ENCODE results near the gene DCHS1.

Gene DCHS1

DNA sequence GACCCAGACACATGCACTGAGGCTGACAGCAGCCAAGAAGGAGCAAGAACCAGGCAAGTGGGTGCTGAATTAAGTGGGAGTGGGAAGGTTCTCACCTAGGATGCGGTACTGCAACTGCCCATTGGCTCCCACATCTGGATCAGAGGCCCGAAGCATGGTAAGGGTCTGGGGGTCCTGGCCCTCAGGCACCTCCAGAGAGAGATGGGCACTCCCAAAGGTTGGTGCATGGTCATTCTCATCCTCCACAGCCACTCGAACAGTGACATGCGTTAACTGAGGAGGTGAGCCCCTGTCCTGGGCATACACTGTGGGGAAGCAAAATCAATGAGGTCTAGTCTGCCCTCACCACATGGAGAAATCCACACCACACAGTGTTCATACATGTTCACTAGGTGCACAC lies 27.1 kb downstream of the DCHS1 start:
- no peak for DNase-seq (ENCODE audit: low read depth in 2 of 2)

GRCh38 chr11:6627762-6628241 lies 27.8 kb downstream of the DCHS1 start:
- DNase-seq (ENCODE audit: low read depth in 2 of 2) = no peak

GRCh38 chr11:6626971-6627761 lies 28.4 kb downstream of the DCHS1 start:
- no peak for DNase-seq (ENCODE audit: low read depth in 2 of 2)

DNA sequence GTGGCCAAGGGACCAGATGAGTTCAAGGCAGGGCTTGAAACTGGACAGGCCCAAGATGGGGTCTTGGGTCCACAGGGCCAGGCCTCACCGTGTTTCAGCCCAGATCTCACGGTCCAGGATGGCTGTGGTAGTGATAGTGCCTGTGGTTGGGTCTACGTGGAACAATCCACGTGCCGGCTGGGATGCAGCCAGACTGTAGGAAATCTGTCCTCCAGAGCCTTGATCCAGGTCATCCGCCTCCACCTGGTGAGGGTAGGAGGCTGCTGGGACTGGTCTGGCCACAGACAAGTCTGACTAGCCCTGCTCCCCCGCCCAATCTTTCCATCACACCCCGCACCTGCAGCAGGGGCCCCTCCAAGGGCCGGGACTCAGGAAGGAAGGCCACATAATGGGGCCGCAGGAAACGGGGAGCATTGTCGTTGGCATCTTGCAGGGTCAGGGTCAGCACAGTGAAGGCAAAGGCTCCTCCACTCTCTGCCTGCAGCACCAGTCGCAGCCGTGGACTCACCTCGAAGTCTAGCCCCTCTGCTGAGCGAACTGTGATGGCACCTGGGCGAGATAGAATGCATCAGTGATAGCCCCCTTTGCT lies 29.7 kb downstream of the DCHS1 start:
- DNase-seq (ENCODE audit: low read depth in 2 of 2) = no peak

- no peak for DNase-seq (ENCODE audit: low read depth in 2 of 2)
Measured at GRCh38 chr11:6625156-6625831, 30.3 kb downstream of the DCHS1 start.

GRCh38 chr11:6623391-6624363 lies 31.9 kb downstream of the DCHS1 start:
- no peak for DNase-seq (ENCODE audit: low read depth in 2 of 2)

GRCh38 chr11:6622261-6623171 lies 33.1 kb downstream of the DCHS1 start:
- no peak for DNase-seq (ENCODE audit: low read depth in 2 of 2)

GRCh38 chr11:6621711-6622211 lies 33.8 kb downstream of the DCHS1 start:
- no peak for DNase-seq (ENCODE audit: low read depth in 2 of 2)

DNA sequence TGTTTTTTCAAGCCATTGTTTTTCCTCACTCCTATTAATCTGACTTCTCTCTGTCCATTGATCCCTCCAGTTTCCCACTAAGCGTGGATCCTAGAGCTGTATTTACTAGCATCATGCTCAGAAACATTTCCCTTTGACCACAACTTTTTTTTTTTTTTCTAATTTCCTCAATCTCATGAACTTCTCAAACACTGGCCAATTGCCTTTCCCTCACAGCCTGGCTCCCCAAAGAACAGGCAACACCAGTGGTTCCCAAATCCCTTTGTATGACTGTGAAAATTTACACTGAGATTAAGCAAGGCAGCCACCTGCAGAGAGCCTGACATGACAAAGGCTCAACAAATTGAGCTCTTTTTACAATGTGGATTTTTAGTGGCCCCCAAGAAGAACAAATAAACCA lies 35.0 kb downstream of the DCHS1 start:
- DNase-seq (ENCODE audit: low read depth in 2 of 2) = no peak

GRCh38 chr11:6619004-6619745 lies 36.4 kb downstream of the DCHS1 start, which contains the start of gene TPP1:
TPP1 (minus strand) TSS chr11:6619422; CDS start chr11:6619400, 22 bp downstream.
- DNase-seq (ENCODE audit: low read depth in 2 of 2) = peak; percentile 77 to 79

GRCh38 chr11:6618117-6619003 lies 37.2 kb downstream of the DCHS1 start:
- DNase-seq (ENCODE audit: low read depth in 2 of 2) = peak; percentile 39 to 54

GRCh38 chr11:6617315-6617781 lies 38.3 kb downstream of the DCHS1 start:
- no peak for DNase-seq (ENCODE audit: low read depth in 2 of 2)

DNA sequence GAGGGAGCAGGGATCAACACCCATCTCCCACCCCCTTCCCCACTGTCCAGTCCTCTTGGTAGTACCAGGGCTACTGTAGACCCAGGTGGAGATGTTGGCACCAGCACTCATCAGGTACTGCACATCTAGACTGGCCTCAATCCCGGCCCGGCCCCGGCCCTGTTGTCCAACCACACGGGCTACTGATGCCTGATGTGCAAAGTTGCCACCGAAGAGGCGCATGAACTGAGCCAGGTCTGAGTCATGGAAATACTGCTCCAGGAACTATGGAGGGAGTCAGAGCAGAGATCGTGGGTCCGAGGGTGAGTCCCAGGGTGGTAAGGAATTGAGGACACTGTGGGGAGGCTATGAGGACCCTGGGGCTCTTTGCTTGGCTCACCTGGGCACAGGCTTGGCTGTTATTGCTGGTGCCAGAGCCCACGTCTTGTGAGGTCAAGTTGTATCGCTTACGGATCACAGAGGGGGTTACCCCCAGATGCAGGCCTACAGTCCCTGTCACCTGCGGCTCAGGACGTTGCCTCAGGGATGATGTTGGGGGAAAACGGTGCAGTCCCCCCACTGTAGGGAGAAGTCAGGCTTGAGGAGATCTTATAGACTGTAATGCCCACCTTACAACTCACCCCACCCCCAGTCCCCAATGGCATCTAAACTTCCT lies 38.9 kb downstream of the DCHS1 start:
- DNase-seq (ENCODE audit: low read depth in 2 of 2) = no peak

DNA sequence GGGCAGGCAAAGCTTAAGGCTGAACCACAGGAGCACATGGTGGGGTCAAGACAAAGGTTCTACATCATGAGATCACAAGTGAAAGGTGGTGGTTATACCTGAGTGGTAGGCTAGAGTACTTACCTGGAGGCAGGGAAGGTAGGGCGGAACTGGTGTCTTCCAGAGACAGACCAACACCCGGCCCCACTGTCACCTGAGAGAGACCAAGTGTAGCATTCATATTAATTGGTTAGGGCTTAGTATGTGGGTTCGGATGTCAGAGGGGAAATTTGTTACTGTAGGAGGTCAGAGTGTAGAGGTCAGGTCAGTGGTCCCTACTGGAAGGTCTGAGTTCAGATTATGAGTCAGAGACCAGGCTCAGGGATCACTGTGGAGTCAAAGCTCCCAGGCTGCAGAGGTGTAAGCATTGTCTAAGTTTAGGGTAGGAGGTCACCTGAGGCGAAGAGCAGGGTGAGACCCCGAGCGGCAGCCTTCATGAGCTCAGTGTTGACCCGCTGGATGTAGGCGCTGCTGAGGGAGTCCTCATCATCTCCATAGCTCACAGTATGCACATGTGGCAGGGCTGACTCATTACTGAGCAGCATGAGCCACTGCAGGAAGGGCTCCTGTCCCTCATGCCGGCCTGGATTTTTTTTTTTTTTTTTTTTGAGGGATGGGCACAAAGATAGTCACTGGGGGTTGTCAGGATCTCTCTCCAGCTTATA lies 39.6 kb downstream of the DCHS1 start:
- no peak for DNase-seq (ENCODE audit: low read depth in 2 of 2)

DNA sequence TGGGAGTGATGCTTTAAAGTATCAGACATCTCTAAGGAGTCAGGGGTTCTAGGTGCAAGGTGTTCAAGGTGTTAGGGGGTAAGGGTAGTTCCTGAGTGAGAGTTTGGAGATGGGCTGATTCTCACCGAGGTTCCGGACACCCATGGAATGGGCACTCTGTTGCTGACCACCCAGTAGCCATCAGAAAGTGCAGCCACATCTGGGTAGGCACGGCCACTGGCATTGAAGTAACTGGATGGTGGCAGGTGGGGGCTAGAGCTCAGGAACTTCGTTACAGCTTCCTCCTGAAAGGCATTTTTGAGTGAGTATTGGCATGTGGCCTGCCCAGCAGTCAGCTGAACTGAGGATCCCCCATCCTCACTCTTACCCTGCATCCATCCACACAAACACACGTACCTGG lies 40.6 kb downstream of the DCHS1 start:
- DNase-seq (ENCODE audit: low read depth in 2 of 2) = no peak

- DNase-seq (ENCODE audit: low read depth in 2 of 2) = no peak
Measured at GRCh38 chr11:6614446-6614845, 41.2 kb downstream of the DCHS1 start.

DNA sequence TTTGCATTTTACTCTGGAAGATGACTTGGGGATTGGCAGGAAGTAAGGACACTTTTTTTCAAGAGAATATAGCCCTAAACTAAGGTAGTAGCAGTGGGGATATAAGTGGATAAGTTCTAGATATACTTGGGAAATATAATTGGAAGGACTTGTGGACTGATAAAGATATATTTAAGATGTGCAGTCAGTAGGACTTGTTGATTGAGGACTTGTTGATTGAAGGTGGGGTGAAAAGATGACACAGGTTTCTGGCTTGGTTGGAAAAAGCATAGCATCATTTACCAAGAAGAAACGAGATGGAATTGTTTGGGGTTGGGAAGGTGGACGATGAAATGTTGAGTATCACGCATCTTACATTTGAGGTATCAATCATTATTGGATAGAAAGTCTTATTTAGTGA lies 42.1 kb downstream of the DCHS1 start:
- DNase-seq (ENCODE audit: low read depth in 2 of 2) = no peak
